ENCODE data around the gene TMPRSS9.

The TMPRSS9 gene

DNA sequence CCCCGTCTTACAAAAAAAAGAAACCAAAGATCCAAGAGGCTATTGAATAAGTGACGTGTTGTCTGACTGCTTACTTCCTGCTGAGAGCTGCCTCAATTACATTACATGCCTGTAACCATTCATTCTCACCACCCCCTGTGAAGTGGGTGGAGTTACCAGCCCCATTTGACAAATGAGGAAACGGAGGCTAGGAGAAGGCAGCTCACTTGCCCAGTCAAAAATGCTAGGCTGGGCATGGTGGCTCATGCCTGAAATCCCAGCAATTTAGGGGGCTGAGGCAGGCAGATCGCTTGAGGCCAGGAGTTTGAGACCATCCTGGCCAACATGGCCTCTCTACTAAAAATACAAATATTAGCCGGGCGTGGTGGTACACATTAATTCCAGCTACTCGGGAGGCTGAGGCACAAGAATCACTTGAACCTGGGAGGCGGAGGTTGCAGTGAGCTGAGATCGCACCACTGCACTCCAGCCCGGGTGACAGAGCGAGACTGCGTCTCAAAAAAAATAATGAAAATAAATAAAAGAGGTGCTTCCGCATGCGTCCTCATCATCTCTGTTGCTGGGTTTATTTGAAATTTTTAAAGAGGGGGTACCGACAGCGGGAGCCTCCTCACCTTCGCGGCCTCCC lies 32.2 kb upstream of the TMPRSS9 start (continued):
- TF ChIP-seq, protein P1, sequence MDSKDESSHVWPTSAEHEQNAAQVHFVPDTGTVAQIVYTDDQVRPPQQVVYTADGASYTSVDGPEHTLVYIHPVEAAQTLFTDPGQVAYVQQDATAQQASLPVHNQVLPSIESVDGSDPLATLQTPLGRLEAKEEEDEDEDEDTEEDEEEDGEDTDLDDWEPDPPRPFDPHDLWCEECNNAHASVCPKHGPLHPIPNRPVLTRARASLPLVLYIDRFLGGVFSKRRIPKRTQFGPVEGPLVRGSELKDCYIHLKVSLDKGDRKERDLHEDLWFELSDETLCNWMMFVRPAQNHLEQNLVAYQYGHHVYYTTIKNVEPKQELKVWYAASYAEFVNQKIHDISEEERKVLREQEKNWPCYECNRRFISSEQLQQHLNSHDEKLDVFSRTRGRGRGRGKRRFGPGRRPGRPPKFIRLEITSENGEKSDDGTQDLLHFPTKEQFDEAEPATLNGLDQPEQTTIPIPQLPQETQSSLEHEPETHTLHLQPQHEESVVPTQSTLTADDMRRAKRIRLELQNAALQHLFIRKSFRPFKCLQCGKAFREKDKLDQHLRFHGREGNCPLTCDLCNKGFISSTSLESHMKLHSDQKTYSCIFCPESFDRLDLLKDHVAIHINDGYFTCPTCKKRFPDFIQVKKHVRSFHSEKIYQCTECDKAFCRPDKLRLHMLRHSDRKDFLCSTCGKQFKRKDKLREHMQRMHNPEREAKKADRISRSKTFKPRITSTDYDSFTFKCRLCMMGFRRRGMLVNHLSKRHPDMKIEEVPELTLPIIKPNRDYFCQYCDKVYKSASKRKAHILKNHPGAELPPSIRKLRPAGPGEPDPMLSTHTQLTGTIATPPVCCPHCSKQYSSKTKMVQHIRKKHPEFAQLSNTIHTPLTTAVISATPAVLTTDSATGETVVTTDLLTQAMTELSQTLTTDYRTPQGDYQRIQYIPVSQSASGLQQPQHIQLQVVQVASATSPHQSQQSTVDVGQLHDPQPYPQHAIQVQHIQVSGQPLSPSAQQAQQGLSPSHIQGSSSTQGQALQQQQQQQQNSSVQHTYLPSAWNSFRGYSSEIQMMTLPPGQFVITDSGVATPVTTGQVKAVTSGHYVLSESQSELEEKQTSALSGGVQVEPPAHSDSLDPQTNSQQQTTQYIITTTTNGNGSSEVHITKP (tag by site-specific recombination; IDR thresholded peaks at IDR 0.05): peak; percentile 83; the same call in 1 of the 2 replicates
- TF ChIP-seq ZNF311 (tag by site-specific recombination; IDR thresholded peaks at IDR 0.05; ENCODE audit: borderline replicate concordance): no peak
- no peak for TF ChIP-seq ZNF548 (tag by site-specific recombination; IDR thresholded peaks at IDR 0.05)
- TF ChIP-seq, protein P2, sequence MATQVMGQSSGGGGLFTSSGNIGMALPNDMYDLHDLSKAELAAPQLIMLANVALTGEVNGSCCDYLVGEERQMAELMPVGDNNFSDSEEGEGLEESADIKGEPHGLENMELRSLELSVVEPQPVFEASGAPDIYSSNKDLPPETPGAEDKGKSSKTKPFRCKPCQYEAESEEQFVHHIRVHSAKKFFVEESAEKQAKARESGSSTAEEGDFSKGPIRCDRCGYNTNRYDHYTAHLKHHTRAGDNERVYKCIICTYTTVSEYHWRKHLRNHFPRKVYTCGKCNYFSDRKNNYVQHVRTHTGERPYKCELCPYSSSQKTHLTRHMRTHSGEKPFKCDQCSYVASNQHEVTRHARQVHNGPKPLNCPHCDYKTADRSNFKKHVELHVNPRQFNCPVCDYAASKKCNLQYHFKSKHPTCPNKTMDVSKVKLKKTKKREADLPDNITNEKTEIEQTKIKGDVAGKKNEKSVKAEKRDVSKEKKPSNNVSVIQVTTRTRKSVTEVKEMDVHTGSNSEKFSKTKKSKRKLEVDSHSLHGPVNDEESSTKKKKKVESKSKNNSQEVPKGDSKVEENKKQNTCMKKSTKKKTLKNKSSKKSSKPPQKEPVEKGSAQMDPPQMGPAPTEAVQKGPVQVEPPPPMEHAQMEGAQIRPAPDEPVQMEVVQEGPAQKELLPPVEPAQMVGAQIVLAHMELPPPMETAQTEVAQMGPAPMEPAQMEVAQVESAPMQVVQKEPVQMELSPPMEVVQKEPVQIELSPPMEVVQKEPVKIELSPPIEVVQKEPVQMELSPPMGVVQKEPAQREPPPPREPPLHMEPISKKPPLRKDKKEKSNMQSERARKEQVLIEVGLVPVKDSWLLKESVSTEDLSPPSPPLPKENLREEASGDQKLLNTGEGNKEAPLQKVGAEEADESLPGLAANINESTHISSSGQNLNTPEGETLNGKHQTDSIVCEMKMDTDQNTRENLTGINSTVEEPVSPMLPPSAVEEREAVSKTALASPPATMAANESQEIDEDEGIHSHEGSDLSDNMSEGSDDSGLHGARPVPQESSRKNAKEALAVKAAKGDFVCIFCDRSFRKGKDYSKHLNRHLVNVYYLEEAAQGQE (tag by site-specific recombination; IDR thresholded peaks at IDR 0.05): peak; percentile 15; the same call in 1 of the 2 replicates
- TF ChIP-seq ZIC2 (tag by site-specific recombination; IDR thresholded peaks at IDR 0.05): peak; percentile 74
- peak; percentile 67 for TF ChIP-seq SP2 (tag by site-specific recombination; IDR thresholded peaks at IDR 0.05)
- TF ChIP-seq, protein P3, sequence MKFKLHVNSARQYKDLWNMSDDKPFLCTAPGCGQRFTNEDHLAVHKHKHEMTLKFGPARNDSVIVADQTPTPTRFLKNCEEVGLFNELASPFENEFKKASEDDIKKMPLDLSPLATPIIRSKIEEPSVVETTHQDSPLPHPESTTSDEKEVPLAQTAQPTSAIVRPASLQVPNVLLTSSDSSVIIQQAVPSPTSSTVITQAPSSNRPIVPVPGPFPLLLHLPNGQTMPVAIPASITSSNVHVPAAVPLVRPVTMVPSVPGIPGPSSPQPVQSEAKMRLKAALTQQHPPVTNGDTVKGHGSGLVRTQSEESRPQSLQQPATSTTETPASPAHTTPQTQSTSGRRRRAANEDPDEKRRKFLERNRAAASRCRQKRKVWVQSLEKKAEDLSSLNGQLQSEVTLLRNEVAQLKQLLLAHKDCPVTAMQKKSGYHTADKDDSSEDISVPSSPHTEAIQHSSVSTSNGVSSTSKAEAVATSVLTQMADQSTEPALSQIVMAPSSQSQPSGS (tag by site-specific recombination; IDR thresholded peaks at IDR 0.05; ENCODE audit: low read depth): peak; percentile 72
- TF ChIP-seq TRIM28 (IDR thresholded peaks at IDR 0.05; ENCODE audit: borderline replicate concordance, low read length): 0 out of 2 replicates have a peak, but pooled peaks have one; percentile 6
- no peak for TF ChIP-seq ZNF138 (tag by site-specific recombination; IDR thresholded peaks at IDR 0.05; ENCODE audit: borderline replicate concordance)
- TF ChIP-seq, protein P4, sequence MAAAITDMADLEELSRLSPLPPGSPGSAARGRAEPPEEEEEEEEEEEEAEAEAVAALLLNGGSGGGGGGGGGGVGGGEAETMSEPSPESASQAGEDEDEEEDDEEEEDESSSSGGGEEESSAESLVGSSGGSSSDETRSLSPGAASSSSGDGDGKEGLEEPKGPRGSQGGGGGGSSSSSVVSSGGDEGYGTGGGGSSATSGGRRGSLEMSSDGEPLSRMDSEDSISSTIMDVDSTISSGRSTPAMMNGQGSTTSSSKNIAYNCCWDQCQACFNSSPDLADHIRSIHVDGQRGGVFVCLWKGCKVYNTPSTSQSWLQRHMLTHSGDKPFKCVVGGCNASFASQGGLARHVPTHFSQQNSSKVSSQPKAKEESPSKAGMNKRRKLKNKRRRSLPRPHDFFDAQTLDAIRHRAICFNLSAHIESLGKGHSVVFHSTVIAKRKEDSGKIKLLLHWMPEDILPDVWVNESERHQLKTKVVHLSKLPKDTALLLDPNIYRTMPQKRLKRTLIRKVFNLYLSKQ (tag by site-specific recombination; IDR thresholded peaks at IDR 0.05; ENCODE audit: borderline replicate concordance): 0 out of 2 replicates have a peak, but pooled peaks have one; percentile 57
- no peak for TF ChIP-seq KLF7 (tag by site-specific recombination; IDR thresholded peaks at IDR 0.05; ENCODE audit: borderline replicate concordance)
- peak; percentile 39; the same call in 1 of the 2 replicates for TF ChIP-seq KLF16 (tag by site-specific recombination; IDR thresholded peaks at IDR 0.05)
- TF ChIP-seq ZSCAN23 (tag by site-specific recombination; IDR thresholded peaks at IDR 0.05): peak; percentile 84; the same call in 1 of the 2 replicates
- no peak for TF ChIP-seq ZNF175 (tag by site-specific recombination; IDR thresholded peaks at IDR 0.05)
- TF ChIP-seq, protein P5, sequence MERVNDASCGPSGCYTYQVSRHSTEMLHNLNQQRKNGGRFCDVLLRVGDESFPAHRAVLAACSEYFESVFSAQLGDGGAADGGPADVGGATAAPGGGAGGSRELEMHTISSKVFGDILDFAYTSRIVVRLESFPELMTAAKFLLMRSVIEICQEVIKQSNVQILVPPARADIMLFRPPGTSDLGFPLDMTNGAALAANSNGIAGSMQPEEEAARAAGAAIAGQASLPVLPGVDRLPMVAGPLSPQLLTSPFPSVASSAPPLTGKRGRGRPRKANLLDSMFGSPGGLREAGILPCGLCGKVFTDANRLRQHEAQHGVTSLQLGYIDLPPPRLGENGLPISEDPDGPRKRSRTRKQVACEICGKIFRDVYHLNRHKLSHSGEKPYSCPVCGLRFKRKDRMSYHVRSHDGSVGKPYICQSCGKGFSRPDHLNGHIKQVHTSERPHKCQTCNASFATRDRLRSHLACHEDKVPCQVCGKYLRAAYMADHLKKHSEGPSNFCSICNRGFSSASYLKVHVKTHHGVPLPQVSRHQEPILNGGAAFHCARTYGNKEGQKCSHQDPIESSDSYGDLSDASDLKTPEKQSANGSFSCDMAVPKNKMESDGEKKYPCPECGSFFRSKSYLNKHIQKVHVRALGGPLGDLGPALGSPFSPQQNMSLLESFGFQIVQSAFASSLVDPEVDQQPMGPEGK (tag by site-specific recombination; IDR thresholded peaks at IDR 0.05): peak; percentile 12; the same call in 1 of the 2 replicates
- TF ChIP-seq, protein P6, sequence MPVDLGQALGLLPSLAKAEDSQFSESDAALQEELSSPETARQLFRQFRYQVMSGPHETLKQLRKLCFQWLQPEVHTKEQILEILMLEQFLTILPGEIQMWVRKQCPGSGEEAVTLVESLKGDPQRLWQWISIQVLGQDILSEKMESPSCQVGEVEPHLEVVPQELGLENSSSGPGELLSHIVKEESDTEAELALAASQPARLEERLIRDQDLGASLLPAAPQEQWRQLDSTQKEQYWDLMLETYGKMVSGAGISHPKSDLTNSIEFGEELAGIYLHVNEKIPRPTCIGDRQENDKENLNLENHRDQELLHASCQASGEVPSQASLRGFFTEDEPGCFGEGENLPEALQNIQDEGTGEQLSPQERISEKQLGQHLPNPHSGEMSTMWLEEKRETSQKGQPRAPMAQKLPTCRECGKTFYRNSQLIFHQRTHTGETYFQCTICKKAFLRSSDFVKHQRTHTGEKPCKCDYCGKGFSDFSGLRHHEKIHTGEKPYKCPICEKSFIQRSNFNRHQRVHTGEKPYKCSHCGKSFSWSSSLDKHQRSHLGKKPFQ (tag by site-specific recombination; IDR thresholded peaks at IDR 0.05): peak; percentile 54; the same call in 1 of the 2 replicates
- TF ChIP-seq, protein P7, sequence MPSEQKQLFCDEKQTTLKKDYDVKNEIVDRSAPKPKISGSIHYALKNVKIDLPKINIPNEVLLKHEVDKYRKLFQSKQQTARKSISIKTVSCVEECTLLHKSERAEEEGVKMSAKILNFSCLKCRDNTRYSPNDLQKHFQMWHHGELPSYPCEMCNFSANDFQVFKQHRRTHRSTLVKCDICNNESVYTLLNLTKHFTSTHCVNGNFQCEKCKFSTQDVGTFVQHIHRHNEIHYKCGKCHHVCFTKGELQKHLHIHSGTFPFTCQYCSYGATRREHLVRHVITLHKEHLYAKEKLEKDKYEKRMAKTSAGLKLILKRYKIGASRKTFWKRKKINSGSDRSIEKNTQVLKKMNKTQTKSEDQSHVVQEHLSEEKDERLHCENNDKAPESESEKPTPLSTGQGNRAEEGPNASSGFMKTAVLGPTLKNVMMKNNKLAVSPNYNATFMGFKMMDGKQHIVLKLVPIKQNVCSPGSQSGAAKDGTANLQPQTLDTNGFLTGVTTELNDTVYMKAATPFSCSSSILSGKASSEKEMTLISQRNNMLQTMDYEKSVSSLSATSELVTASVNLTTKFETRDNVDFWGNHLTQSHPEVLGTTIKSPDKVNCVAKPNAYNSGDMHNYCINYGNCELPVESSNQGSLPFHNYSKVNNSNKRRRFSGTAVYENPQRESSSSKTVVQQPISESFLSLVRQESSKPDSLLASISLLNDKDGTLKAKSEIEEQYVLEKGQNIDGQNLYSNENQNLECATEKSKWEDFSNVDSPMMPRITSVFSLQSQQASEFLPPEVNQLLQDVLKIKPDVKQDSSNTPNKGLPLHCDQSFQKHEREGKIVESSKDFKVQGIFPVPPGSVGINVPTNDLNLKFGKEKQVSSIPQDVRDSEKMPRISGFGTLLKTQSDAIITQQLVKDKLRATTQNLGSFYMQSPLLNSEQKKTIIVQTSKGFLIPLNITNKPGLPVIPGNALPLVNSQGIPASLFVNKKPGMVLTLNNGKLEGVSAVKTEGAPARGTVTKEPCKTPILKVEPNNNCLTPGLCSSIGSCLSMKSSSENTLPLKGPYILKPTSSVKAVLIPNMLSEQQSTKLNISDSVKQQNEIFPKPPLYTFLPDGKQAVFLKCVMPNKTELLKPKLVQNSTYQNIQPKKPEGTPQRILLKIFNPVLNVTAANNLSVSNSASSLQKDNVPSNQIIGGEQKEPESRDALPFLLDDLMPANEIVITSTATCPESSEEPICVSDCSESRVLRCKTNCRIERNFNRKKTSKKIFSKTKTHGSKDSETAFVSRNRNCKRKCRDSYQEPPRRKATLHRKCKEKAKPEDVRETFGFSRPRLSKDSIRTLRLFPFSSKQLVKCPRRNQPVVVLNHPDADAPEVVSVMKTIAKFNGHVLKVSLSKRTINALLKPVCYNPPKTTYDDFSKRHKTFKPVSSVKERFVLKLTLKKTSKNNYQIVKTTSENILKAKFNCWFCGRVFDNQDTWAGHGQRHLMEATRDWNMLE (tag by site-specific recombination; conservative IDR thresholded peaks at IDR 0.05; ENCODE audit: low read depth): no peak

All from HEK293 (cell line).